Measurements from ENCODE around the gene VPS13D. TPM values are rescaled to one million over a fixed set of nuclear protein-coding genes. Genes with fewer than 3 reads are reported as not detected.
"Not testable (repeated sequence)": the region's sequence is repeated elsewhere in the genome, so short reads cannot be mapped to it uniquely, and the experiment has no call there.

Gene VPS13D
- total RNA-seq, 4 donors from 2014 or later, result 88.3 to 123 (median 113) TPM

GRCh38 chr1:12314333-12314903 is 84.6 kb downstream of the VPS13D start:
- Histone ChIP-seq H3K36me3 (peaks cover 0 to 81% (median 0%) of the 10 kb centered on the region in 3 donors), H3K27ac (no peak overlapping the region), H3K27me3 (no peaks in the 10 kb centered on the region)

GRCh38 chr1:12315146-12315545 is 85.3 kb downstream of the VPS13D start:
- Histone ChIP-seq H3K4me3 (no peak overlapping the region), H3K27me3 (no peaks in the 10 kb centered on the region), H3K36me3 (peaks cover 0 to 88% (median 0%) of the 10 kb centered on the region in 3 donors), H3K27ac (peak overlapping the region in 1 of 4 donors; percentile 23), H3K4me1 (no peaks in the 10 kb centered on the region), H3K9me3 (no peaks in the 10 kb centered on the region)
- DNase-seq, result no peak
- no peak for TF ChIP-seq POLR2A (IDR thresholded peaks at IDR 0.05)
- TF ChIP-seq CTCF (IDR thresholded peaks at IDR 0.05), result no peak

More at GRCh38 chr1:12314333-12314903, 84.6 kb downstream of the VPS13D start:
- Histone ChIP-seq H3K9me3 (no peaks in the 10 kb centered on the region), H3K4me1 (no peaks in the 10 kb centered on the region), H3K4me3 (no peak overlapping the region)
- DNase-seq, result no peak
- TF ChIP-seq CTCF (IDR thresholded peaks at IDR 0.05) (peak in 5 of 6 experiments; percentile 22 to 56 (median 53)), POLR2A (IDR thresholded peaks at IDR 0.05) (no peak)

- no peak for TF ChIP-seq POLR2A (IDR thresholded peaks at IDR 0.05)
- TF ChIP-seq CTCF (IDR thresholded peaks at IDR 0.05), result no peak
- Histone ChIP-seq H3K27me3 (no peaks in the 10 kb centered on the region), H3K27ac (peak overlapping the region in 2 of 4 donors; percentile 8 to 55), H3K4me1 (no peaks in the 10 kb centered on the region), H3K4me3 (no peak overlapping the region), H3K36me3 (peaks cover 0 to 90% (median 0%) of the 10 kb centered on the region in 3 donors), H3K9me3 (no peaks in the 10 kb centered on the region)
- no peak for DNase-seq
Observed at GRCh38 chr1:12316331-12316730, 86.5 kb downstream of the VPS13D start.

GRCh38 chr1:12320486-12320885 is 90.7 kb downstream of the VPS13D start:
- H3K4me1 ChIP-seq, result no peaks in the 10 kb centered on the region
- H3K36me3 ChIP-seq, result peaks cover 0 to 88% (median 0%) of the 10 kb centered on the region in 3 donors
- no peak overlapping the region for H3K4me3 ChIP-seq
- no peaks in the 10 kb centered on the region for H3K9me3 ChIP-seq
- no peak overlapping the region for H3K27ac ChIP-seq
- no peaks in the 10 kb centered on the region for H3K27me3 ChIP-seq
- no peak for DNase-seq
- no peak for TF ChIP-seq POLR2A (IDR thresholded peaks at IDR 0.05)
- TF ChIP-seq CTCF (IDR thresholded peaks at IDR 0.05), result no peak

GRCh38 chr1:12324423-12324822 is 94.6 kb downstream of the VPS13D start:
- Histone ChIP-seq H3K27me3 (no peaks in the 10 kb centered on the region), H3K4me3 (no peak overlapping the region), H3K9me3 (no peaks in the 10 kb centered on the region), H3K36me3 (peaks cover 0 to 78% (median 0%) of the 10 kb centered on the region in 3 donors), H3K4me1 (no peaks in the 10 kb centered on the region), H3K27ac (no peak overlapping the region)
- no peak for TF ChIP-seq POLR2A (IDR thresholded peaks at IDR 0.05)
- TF ChIP-seq CTCF (IDR thresholded peaks at IDR 0.05), result no peak
- no peak for DNase-seq

- H3K4me1 ChIP-seq, H3K27ac ChIP-seq: not testable (repeated sequence)
- peaks cover 0 to 78% (median 0%) of the 10 kb centered on the region in 3 donors for H3K36me3 ChIP-seq
Observed at GRCh38 chr1:12324973-12325372, 95.1 kb downstream of the VPS13D start.

More at GRCh38 chr1:12324973-12325372, 95.1 kb downstream of the VPS13D start:
- not testable (repeated sequence) for H3K4me3 ChIP-seq, DNase-seq, H3K27me3 ChIP-seq, H3K9me3 ChIP-seq

Measured in Peyer's patch (tissue), 4 donors.